Right lobe of liver (tissue), 6 donors: ENCODE results near the gene SRC. TPM values are rescaled to one million over a fixed set of nuclear protein-coding genes. Genes with fewer than 3 reads are reported as not detected.

ENCODE experiments used
- ATAC-seq, 4 donors: fragments of 200-7000 bp; cut with Tn5 transposase; one replicate each; pipeline ENCODE4 v1.9.1; 2020; ENCODE audit warnings: mild to moderate bottlenecking in 4 of 4, moderate library complexity in 4 of 4
- DNase-seq, 3 donors: peaks; one replicate each; pipeline ENCODE4 v3.0.0-alpha.2; 2020
- H3K27ac ChIP-seq, 3 donors: fragments of 200-600 bp; one replicate each; pipeline ENCODE4 v1.8.0; 2022
- H3K27me3 ChIP-seq, 2 donors: fragments of 200-600 bp; one replicate each; pipeline ENCODE4 v1.8.0; 2022
- H3K36me3 ChIP-seq, 4 donors: fragments of 200-600 bp; sonication (generic) in 1 of 4; one replicate each; pipeline versions ENCODE4 v1.5.1 to v1.8.0; 2017 to 2022; ENCODE audit warnings: control low read depth in 1 of 4
- H3K4me1 ChIP-seq, 4 donors: fragments of 200-600 bp; sonication (generic) in 1 of 4; one replicate each; pipeline versions ENCODE4 v1.5.1 to v1.8.0; 2017 to 2022; ENCODE audit warnings: control low read depth in 1 of 4
- H3K4me3 ChIP-seq, 3 donors: fragments of 200-600 bp; one replicate each; pipeline ENCODE4 v1.8.0; 2022
- H3K9me3 ChIP-seq, 4 donors: fragments of 200-600 bp; sonication (generic) in 1 of 4; one replicate each; pipeline versions ENCODE4 v1.5.1 to v1.8.0; 2017 to 2022; ENCODE audit warnings: control low read depth in 1 of 4
- CTCF ChIP-seq, 4 donors: fragments of 200-600 bp in 3 of 4; fragments of 450-650 bp in 1 of 4; IDR thresholded peaks; one replicate each; pipeline versions ENCODE4 v1.5.1 to v1.8.0; 2016 to 2022; ENCODE audit warnings: antibody characterized with exemption in 4 of 4, mild to moderate bottlenecking in 2 of 4
- POLR2A ChIP-seq: fragments of 450-650 bp; IDR thresholded peaks from one replicate; pipeline ENCODE4 v1.6.1; 2017; ENCODE audit warnings: antibody characterized with exemption, mild to moderate bottlenecking
- WGBS: methylation state at CpG from one replicate; pipeline ENCODE4 v1.1.6; 2018; ENCODE audit warnings: low coverage, low lambda C conversion rate; ENCODE audit not compliant: insufficient coverage; ENCODE audit errors: missing lambda C conversion rate; 5-methylcytosine and 5-hydroxymethylcytosine counted together
- intact Hi-C, 2 donors: fragments of 100-400 bp; cut with DNase I; formaldehyde crosslinking; loops; one replicate each; pipeline versions ENCODE4 v1.11.2 to v1.14.1; 2022
- total RNA-seq, 6 experiments: library from RNA; depleted of rRNA in 2 of 6; stranded (reverse); fragments of >200 nt in 2 of 6; fragmentation: NEBNext Ultra II Directional in 3 of 6; extraction: Animal tissue kit (Norgen Biotek cat#: 25700) in 3 of 6; gene quantifications; one replicate each; pipeline versions ENCODE4 v1.1.0 to v1.2.4, GENCODE V29; 2016 to 2023
- donor health status: DM: no; HTN: yes; CAD: no.
- donor health status: DM: no; HTN: no; CAD: no.
- donor health status: DM: no; HTN: no; CAD: no.
- donor health status: DM: no; HTN: yes; CAD: no.
- donor health status: DM: no; HTN: yes; CAD: no.

Gene SRC
- total RNA-seq, 6 experiments from 2014 or later = 3.1 to 17.3 (median 11.2) TPM

GRCh38 chr20:37349517-37350491 is 3.9 kb downstream of the SRC start:
- no peaks in the 10 kb centered on the region for H3K36me3 ChIP-seq
- H3K27ac ChIP-seq = peak overlapping the region in 1 of 3 donors; percentile 33
- peak in 1 of 4 donors; percentile 41 for ATAC-seq
- WGBS = 72% methylated on average over 13 of the region's 16 CpGs
- intact Hi-C loops = no loop called here
- H3K27me3 ChIP-seq = no peaks in the 10 kb centered on the region
- peaks cover 0 to 8% (median 3%) of the 10 kb centered on the region in 4 donors for H3K4me1 ChIP-seq
- peak in 1 of 3 donors; percentile 37 for DNase-seq
- H3K4me3 ChIP-seq = no peak overlapping the region
- H3K9me3 ChIP-seq = no peaks in the 10 kb centered on the region
- TF ChIP-seq POLR2A (no peak), CTCF (IDR thresholded peaks at IDR 0.05) (no peak)

- 64% methylated on average over 2 of the region's 7 CpGs for WGBS
- Histone ChIP-seq H3K9me3 (no peaks in the 10 kb centered on the region), H3K4me1 (no peaks in the 10 kb centered on the region), H3K27ac (no peak overlapping the region), H3K27me3 (no peaks in the 10 kb centered on the region), H3K36me3 (no peaks in the 10 kb centered on the region), H3K4me3 (no peak overlapping the region)
- ATAC-seq (no peak), DNase-seq (no peak)
- TF ChIP-seq POLR2A (no peak), CTCF (IDR thresholded peaks at IDR 0.05) (no peak)
- intact Hi-C loops = no loop called here
Observed at GRCh38 chr20:37350649-37351574, 5.0 kb downstream of the SRC start.

- Histone ChIP-seq H3K9me3 (no peaks in the 10 kb centered on the region), H3K4me3 (no peak overlapping the region), H3K36me3 (no peaks in the 10 kb centered on the region), H3K27ac (no peak overlapping the region), H3K27me3 (no peaks in the 10 kb centered on the region), H3K4me1 (no peaks in the 10 kb centered on the region)
- 70% methylated on average over 6 of the region's 12 CpGs for WGBS
- TF ChIP-seq CTCF (IDR thresholded peaks at IDR 0.05) (no peak), POLR2A (no peak)
- no peak for ATAC-seq
- peak in 1 of 3 donors; percentile 28 for DNase-seq
- intact Hi-C loops = no loop called here
Observed at GRCh38 chr20:37351689-37352607, 6.0 kb downstream of the SRC start.

- Histone ChIP-seq H3K4me1 (no peaks in the 10 kb centered on the region), H3K36me3 (no peaks in the 10 kb centered on the region), H3K27me3 (no peaks in the 10 kb centered on the region), H3K27ac (no peak overlapping the region), H3K4me3 (no peak overlapping the region), H3K9me3 (no peaks in the 10 kb centered on the region)
- intact Hi-C loops = no loop called here
- DNase-seq (peak in 1 of 3 donors; percentile 36), ATAC-seq (no peak)
- 71% methylated on average over 8 of the region's 11 CpGs for WGBS
- no peak for TF ChIP-seq CTCF (IDR thresholded peaks at IDR 0.05)
- no peak for TF ChIP-seq POLR2A
Observed at GRCh38 chr20:37352608-37352980, 6.7 kb downstream of the SRC start.
